ENCODE data around the gene SCN5A. TPM values are rescaled to one million over a fixed set of nuclear protein-coding genes. Genes with fewer than 3 reads are reported as not detected.

Gene SCN5A
- total RNA-seq, 1 experiment from 2014 or later = 11.5 TPM

DNA sequence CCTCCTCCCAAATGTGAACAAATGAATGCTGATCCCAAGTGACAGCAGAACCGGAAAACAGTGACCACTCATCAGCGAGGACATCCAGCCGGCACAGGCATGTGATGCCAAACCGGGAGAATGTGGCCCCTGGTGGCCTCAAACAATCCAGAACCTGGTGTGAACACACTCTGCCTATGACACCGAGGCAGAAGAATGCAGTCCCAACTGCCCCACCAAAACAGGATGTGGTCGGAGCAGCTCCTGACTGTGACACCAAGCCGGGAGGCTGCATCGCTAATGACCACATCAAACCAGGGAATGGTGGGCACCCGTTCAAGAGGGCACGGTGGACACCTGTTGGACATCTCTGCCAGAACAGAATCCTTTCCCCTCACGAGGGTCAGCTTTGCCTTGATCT, 15.4 kb downstream of the SCN5A start:
- intact Hi-C loops (cut with micrococcal nuclease) = no loop called here
- H3K4me3 ChIP-seq (replicated peaks in 1 of 2; ENCODE audit: low read depth in 1 of 2, low read length in 2 of 2) = no peak overlapping the region
- TF ChIP-seq RAD21 (IDR thresholded peaks at IDR 0.05; ENCODE audit: low read depth) (no peak), ZNF274 (IDR thresholded peaks at IDR 0.05; ENCODE audit: low read depth, low read length) (no peak), CBX3 (IDR thresholded peaks at IDR 0.05; ENCODE audit: low read depth) (peak; percentile 67; the same call in 1 of the 2 replicates), CEBPB (IDR thresholded peaks at IDR 0.05; ENCODE audit: low read depth) (no peak), EGR1 (IDR thresholded peaks at IDR 0.05; ENCODE audit: low read depth) (no peak), EZH2phosphoT487 (IDR thresholded peaks at IDR 0.05; ENCODE audit: borderline replicate concordance) (no peak), TCF7L2 (IDR thresholded peaks at IDR 0.05; ENCODE audit: borderline replicate concordance, extremely low read depth, insufficient read depth, insufficient read length) (no peak), JUND (IDR thresholded peaks at IDR 0.05) (peak; percentile 38), SIN3A (IDR thresholded peaks at IDR 0.05; ENCODE audit: low read depth) (no peak), SP1 (IDR thresholded peaks at IDR 0.05; ENCODE audit: low read depth) (peak; percentile 41; the same call in 1 of the 2 replicates)
- TF ChIP-seq, protein P1, sequence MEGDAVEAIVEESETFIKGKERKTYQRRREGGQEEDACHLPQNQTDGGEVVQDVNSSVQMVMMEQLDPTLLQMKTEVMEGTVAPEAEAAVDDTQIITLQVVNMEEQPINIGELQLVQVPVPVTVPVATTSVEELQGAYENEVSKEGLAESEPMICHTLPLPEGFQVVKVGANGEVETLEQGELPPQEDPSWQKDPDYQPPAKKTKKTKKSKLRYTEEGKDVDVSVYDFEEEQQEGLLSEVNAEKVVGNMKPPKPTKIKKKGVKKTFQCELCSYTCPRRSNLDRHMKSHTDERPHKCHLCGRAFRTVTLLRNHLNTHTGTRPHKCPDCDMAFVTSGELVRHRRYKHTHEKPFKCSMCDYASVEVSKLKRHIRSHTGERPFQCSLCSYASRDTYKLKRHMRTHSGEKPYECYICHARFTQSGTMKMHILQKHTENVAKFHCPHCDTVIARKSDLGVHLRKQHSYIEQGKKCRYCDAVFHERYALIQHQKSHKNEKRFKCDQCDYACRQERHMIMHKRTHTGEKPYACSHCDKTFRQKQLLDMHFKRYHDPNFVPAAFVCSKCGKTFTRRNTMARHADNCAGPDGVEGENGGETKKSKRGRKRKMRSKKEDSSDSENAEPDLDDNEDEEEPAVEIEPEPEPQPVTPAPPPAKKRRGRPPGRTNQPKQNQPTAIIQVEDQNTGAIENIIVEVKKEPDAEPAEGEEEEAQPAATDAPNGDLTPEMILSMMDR (IDR thresholded peaks at IDR 0.05 in 2 of 3, conservative IDR thresholded peaks at IDR 0.05 in 1 of 3; ENCODE audit: borderline replicate concordance in 1 of 3, insufficient read depth in 1 of 3, low read depth in 2 of 3, low read length in 2 of 3) = no peak
- TF ChIP-seq, protein P2, sequence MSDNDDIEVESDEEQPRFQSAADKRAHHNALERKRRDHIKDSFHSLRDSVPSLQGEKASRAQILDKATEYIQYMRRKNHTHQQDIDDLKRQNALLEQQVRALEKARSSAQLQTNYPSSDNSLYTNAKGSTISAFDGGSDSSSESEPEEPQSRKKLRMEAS (IDR thresholded peaks at IDR 0.05) = peak; percentile 63
- TF ChIP-seq, protein P3, sequence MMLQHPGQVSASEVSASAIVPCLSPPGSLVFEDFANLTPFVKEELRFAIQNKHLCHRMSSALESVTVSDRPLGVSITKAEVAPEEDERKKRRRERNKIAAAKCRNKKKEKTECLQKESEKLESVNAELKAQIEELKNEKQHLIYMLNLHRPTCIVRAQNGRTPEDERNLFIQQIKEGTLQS (IDR thresholded peaks at IDR 0.05) = no peak
- H3K4me1 ChIP-seq (ENCODE audit: control insufficient read depth in 1 of 2, insufficient read depth in 2 of 2, low read length in 2 of 2) = peaks cover 11 to 25% of the 10 kb centered on the region in 2 experiments
- no peak for DNase-seq (ENCODE audit: low read depth, low spot score)
- H3K4me2 ChIP-seq (ENCODE audit: low read length) = peak overlapping the region; percentile 42
- no peak overlapping the region for H3K9ac ChIP-seq (ENCODE audit: low read length)
- no peaks in the 10 kb centered on the region for H3K27me3 ChIP-seq (ENCODE audit: insufficient read depth, low read length)
- no peak overlapping the region for H3K27ac ChIP-seq (ENCODE audit: low read depth, low read length)
- ChIA-PET CTCF (interaction anchor here (0.9 to 1.2 kb wide), 3 partner anchors 21 to 366 kb away, joined by 3 read pairs; no protein-coding TSS in a partner anchor), RAD21 (ENCODE audit: low non-redundant PET in 1 of 2, low total read pairs in 2 of 2, uncharacterized antibody in 2 of 2, unreplicated experiment in 2 of 2) (no interaction called here), POLR2A (no interaction called here)
- no peaks in the 10 kb centered on the region for H4K20me1 ChIP-seq (ENCODE audit: insufficient read depth)
- H3K36me3 ChIP-seq (ENCODE audit: control insufficient read depth in 1 of 2, insufficient read depth in 2 of 2, low read length in 2 of 2) = no peaks in the 10 kb centered on the region
- H3K79me2 ChIP-seq (ENCODE audit: insufficient read depth, low read length) = no peaks in the 10 kb centered on the region
- peak; percentile 87 for ATAC-seq
- H3K9me3 ChIP-seq (ENCODE audit: control insufficient read depth in 1 of 2, insufficient read depth in 1 of 2, low read depth in 1 of 2, low read length in 2 of 2) = no peaks in the 10 kb centered on the region
- no peak overlapping the region for H2AFZ ChIP-seq (ENCODE audit: low read depth, low read length, poor library complexity, severe bottlenecking)
- H3K9me2 ChIP-seq (ENCODE audit: insufficient read depth) = no peaks in the 10 kb centered on the region
- no TSS peak for BruUV-seq (replicated peaks)
